Measurements from ENCODE around the gene PITPNM3.

The PITPNM3 gene

DNA sequence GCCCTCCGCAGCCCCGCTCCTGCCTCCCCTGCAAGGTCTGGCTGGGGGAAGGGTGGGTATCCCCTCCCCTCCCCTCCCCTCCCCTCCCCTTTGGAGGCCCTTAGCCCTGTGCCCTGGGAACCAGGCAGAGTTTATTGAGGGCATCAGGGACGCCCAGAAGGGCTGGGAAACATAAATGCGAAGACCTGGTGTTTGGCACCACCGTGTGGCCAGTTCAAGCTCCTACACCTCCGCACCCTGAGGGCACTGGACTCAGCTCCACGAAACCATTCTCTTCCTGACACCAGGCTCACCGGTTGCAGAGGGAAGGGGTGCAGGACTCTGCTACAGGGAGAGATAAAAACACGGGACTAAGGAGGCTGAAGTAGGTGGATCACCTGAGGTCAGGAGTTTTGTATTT lies 120.4 kb downstream of the PITPNM3 start:
- DNase-seq: peak in 2 of 4 experiments; percentile 24 to 48

DNA sequence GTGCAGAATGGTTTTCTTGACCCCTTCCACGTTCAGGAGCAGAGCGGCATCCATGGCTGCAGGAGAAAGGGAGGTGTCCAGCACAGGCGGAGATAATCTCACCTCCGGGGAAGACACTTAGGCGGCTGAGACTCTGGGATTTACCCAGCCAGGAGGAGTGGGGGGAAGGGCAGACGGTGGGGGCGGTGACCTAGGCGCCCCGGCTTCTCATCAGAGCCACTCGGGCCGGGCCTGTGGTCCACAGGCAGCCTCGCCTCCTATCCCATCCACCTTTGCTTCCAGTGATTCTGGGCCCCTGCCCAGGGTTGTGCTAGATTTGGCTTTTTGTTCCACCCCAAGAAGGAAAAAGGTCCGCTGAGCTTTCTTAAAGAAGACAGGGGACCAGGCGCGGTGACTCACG lies 121.3 kb downstream of the PITPNM3 start, which contains the start of gene AIPL1:
Gene AIPL1, minus strand, starts transcription at position 71 of the 400 bp plus-strand sequence. Its CDS starts 17 bp downstream, at position 54.
- DNase-seq: no peak

- DNase-seq: no peak
Observed at GRCh38 chr17:6430769-6431168, 125.6 kb downstream of the PITPNM3 start.

GRCh38 chr17:6429266-6429665 lies 127.1 kb downstream of the PITPNM3 start:
- DNase-seq: no peak

DNA sequence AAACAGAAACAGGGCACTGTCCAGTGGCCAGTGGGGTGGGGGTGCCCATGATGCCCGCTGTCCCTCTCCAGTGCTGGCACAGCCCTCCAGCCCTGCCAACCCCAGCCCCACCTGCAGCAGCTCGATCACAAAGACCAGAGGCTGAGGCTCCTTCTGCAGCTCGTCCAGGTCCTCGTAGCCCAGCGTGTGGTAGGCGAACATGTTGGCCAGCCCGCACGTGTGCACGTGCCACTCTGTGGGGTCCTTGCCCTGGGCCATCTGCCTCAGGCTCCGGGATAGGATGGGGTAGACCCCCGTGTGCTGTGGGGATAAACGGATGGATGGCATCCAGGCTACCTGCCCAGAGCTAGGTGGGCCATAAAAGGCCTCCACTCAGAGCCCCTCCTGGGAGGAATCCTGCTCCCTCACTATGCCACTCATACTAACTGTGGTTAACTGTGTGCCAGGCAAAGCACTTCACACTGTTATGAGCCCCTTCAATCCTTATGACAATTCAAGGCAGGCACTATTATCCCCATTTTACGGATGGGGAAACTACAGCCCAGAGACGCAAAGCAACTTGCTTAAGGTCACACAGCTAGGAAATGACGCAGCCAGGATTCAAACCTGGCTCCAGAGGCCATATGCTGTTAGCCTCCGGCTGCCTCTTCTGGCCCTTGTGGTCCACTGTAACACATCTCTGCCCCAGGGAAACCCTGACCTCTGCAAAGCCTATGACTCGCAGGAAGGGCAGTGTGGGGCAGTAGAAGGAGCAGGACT lies 128.0 kb downstream of the PITPNM3 start:
- DNase-seq: no peak

- DNase-seq: no peak
Observed at GRCh38 chr17:6427279-6427781, 129.0 kb downstream of the PITPNM3 start.

DNA sequence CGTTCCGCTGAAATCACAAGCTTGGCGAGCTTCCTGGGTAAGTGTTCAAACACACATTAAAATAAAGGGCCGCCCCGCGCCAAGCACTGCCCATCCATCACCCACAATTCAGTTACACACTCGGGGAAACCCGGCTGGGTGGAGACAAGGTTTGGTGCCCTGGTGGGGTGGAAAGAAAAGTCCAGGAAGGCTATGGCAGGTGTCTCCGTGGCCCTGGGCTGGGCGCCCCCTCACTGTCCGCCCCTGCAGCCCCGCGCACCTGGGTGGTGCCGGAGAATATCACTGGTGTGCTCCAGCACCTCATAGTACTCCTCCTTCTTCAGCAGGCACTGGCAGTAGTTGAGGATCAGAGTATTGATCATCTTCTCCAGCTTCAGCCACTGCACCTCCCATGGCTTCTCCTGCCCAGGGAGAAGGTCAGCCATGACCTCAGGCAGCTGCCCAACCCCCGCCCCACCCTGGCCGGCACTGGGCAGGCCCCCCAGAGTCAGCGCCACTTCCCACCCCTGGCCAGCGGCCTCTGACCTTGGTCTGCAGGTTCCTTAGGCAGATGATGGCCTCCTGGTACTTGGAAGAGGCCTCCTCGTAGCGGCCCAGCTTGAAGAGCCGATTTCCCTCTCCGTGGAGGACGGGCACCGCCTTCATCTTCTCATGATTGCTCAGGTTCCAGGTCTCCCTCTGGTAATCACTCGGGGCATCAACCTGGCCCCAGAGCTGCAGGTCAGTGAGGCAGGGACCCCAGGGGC lies 129.8 kb downstream of the PITPNM3 start:
- DNase-seq: no peak

GRCh38 chr17:6425407-6425806 lies 130.9 kb downstream of the PITPNM3 start:
- no peak for DNase-seq

DNA sequence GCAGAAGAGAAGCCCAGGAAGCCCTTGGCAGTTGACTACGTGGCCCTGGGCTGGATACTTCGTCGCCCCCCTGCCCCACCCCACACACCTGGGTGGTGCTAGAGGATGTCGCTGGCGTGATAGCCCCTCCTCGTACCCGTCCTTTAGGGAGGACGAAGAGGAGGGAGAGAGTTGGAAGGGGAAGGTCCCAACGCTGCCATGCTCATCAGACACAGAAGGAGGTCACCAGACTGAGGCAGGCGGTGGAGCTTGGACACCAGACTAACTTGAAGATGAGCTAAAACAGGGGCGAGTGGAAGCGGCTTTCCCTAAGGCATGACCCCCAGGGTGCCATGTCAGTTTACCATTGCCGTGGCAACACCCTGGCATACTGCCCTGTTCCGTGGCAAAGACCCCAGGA lies 132.4 kb downstream of the PITPNM3 start:
- no peak for DNase-seq

GRCh38 chr17:6422654-6423241 lies 133.6 kb downstream of the PITPNM3 start:
- DNase-seq: no peak

- DNase-seq: peak; percentile 29 to 62 (median 45)
Observed at GRCh38 chr17:6421700-6422604, 134.4 kb downstream of the PITPNM3 start.

DNA sequence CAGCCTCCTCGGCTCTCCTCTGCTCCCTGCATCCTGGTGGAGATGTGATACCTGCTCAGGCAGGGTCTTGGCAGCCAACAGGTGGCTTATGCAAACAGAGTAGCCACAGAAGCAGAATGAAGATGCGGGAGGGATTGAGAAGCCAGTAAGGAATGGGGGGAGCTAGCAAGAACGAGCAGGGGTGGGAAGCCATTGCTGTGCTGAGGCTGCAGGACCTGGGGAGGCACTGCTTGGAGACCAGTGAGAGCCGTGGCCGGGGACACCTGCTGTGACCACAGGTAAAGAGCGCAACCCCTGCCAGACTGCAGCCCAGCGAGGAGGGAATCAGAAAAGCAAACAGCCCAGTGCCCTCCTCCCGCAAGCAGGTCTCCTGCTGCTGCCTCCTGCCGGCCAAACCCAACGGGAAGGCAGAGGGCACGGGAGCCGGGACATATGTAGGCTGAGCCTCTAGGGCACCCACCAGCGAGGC lies 136.1 kb downstream of the PITPNM3 start:
- peak in 1 of 4 experiments; percentile 9 for DNase-seq

- no peak for DNase-seq
Observed at GRCh38 chr17:6415616-6416015, 140.7 kb downstream of the PITPNM3 start.

- no peak for DNase-seq
Observed at GRCh38 chr17:6413065-6413464, 143.3 kb downstream of the PITPNM3 start.

DNA sequence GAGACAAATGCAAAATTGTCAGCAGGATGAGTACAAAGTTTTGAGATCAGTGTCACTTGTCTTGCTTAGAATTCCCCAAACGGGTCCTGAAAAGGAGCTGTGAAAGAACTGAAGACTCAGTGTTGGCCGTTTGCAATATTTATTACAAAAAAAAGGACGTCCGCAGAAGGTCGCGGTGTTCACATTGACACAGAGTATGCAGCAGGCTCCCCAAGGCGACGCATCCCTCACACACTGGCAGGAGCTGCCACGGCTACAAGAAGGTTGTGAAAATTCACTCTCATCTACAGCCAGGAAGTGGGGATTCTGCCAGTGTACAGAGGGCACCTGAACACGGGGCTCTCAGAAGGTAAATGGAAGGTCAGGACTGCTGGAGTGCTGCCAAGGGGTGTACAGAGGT lies 147.6 kb downstream of the PITPNM3 start:
- no peak for DNase-seq

GRCh38 chr17:6408276-6408675 lies 148.1 kb downstream of the PITPNM3 start:
- DNase-seq: no peak

DNA sequence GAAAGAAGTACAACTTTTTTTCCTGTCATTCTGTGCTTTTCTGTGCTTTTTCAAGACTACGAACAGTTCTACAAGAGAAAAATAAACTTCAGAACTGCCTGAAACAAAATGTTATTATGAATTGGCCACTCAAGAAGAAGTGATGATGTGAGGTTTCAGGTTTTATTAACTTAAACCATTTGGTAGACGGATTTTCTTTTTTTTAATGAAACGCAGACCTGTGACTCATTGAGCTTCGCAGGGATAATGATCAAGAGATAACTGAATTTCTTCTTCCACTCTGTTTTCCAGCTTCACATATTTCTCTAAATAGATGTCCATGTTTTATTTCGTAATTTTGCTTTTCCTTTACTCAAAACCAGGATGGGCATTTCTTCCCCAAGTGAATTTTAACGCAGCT lies 154.1 kb downstream of the PITPNM3 start:
- no peak for DNase-seq

Measured in activated naive CD4-positive, alpha-beta T cell (primary cell).